ENCODE data around the gene VIPR2.

Gene VIPR2

GRCh38 chr7:159152816-159153215 lies 8.1 kb upstream of the VIPR2 start:
- H2AFZ ChIP-seq (ENCODE audit: low read length) = no peak overlapping the region
- H3K4me1 ChIP-seq (ENCODE audit: low read length) = no peaks in the 10 kb centered on the region
- H3K4me3 ChIP-seq (ENCODE audit: low read length) = no peak overlapping the region
- H3K36me3 ChIP-seq (replicated peaks; ENCODE audit: insufficient read depth, low read length) = no peaks in the 10 kb centered on the region
- TF ChIP-seq, protein P1, sequence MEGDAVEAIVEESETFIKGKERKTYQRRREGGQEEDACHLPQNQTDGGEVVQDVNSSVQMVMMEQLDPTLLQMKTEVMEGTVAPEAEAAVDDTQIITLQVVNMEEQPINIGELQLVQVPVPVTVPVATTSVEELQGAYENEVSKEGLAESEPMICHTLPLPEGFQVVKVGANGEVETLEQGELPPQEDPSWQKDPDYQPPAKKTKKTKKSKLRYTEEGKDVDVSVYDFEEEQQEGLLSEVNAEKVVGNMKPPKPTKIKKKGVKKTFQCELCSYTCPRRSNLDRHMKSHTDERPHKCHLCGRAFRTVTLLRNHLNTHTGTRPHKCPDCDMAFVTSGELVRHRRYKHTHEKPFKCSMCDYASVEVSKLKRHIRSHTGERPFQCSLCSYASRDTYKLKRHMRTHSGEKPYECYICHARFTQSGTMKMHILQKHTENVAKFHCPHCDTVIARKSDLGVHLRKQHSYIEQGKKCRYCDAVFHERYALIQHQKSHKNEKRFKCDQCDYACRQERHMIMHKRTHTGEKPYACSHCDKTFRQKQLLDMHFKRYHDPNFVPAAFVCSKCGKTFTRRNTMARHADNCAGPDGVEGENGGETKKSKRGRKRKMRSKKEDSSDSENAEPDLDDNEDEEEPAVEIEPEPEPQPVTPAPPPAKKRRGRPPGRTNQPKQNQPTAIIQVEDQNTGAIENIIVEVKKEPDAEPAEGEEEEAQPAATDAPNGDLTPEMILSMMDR (IDR thresholded peaks at IDR 0.05; ENCODE audit: low read length) = no peak
- TF ChIP-seq EZH2 (optimal IDR thresholded peaks at IDR 0.05; ENCODE audit: low read depth, low read length) = no peak
- TF ChIP-seq EZH2phosphoT487 (IDR thresholded peaks at IDR 0.05; ENCODE audit: low read length) = no peak
- H3K9me2 ChIP-seq (replicated peaks; ENCODE audit: insufficient read depth, low read length) = no peaks in the 10 kb centered on the region
- no peak overlapping the region for H3K9ac ChIP-seq (ENCODE audit: low read length)
- no peak overlapping the region for H3K27ac ChIP-seq (ENCODE audit: low read length)
- H4K20me1 ChIP-seq (ENCODE audit: insufficient read depth, low read length) = no peaks in the 10 kb centered on the region
- H3K79me2 ChIP-seq (ENCODE audit: low read length) = no peaks in the 10 kb centered on the region
- DNase-seq = no peak
- H3F3A ChIP-seq (ENCODE audit: insufficient read depth, low read length) = no peaks in the 10 kb centered on the region
- H3K27me3 ChIP-seq (replicated peaks; ENCODE audit: insufficient read depth, low read length) = peaks cover 10% of the 10 kb centered on the region; the same call in 1 of the 2 replicates
- H3K4me2 ChIP-seq (ENCODE audit: low read depth, low read length) = no peak overlapping the region
- H3K9me3 ChIP-seq (replicated peaks; ENCODE audit: insufficient read depth, low read length) = no peaks in the 10 kb centered on the region

GRCh38 chr7:159151231-159151630 lies 6.6 kb upstream of the VIPR2 start:
- H3K27me3 ChIP-seq (replicated peaks; ENCODE audit: insufficient read depth, low read length) = peaks cover 6% of the 10 kb centered on the region; the same call in 1 of the 2 replicates
- H3K36me3 ChIP-seq (replicated peaks; ENCODE audit: insufficient read depth, low read length) = no peaks in the 10 kb centered on the region
- TF ChIP-seq EZH2phosphoT487 (IDR thresholded peaks at IDR 0.05; ENCODE audit: low read length) (no peak), EZH2 (optimal IDR thresholded peaks at IDR 0.05; ENCODE audit: low read depth, low read length) (no peak)
- TF ChIP-seq, protein P1 (IDR thresholded peaks at IDR 0.05; ENCODE audit: low read length) = no peak
- no peaks in the 10 kb centered on the region for H3K4me1 ChIP-seq (ENCODE audit: low read length)
- H3K9me3 ChIP-seq (replicated peaks; ENCODE audit: insufficient read depth, low read length) = no peaks in the 10 kb centered on the region
- no peaks in the 10 kb centered on the region for H4K20me1 ChIP-seq (ENCODE audit: insufficient read depth, low read length)
- H3K9me2 ChIP-seq (replicated peaks; ENCODE audit: insufficient read depth, low read length) = no peaks in the 10 kb centered on the region
- H3K9ac ChIP-seq (ENCODE audit: low read length) = no peak overlapping the region
- no peak overlapping the region for H3K4me3 ChIP-seq (ENCODE audit: low read length)
- H3K79me2 ChIP-seq (ENCODE audit: low read length) = no peaks in the 10 kb centered on the region
- H3F3A ChIP-seq (ENCODE audit: insufficient read depth, low read length) = no peaks in the 10 kb centered on the region
- no peak overlapping the region for H3K4me2 ChIP-seq (ENCODE audit: low read depth, low read length)
- H2AFZ ChIP-seq (ENCODE audit: low read length) = no peak overlapping the region
- no peak overlapping the region for H3K27ac ChIP-seq (ENCODE audit: low read length)
- DNase-seq = no peak

GRCh38 chr7:159149488-159149887 lies 4.8 kb upstream of the VIPR2 start:
- TF ChIP-seq, protein P1 (IDR thresholded peaks at IDR 0.05; ENCODE audit: low read length) = no peak
- no peak for TF ChIP-seq EZH2phosphoT487 (IDR thresholded peaks at IDR 0.05; ENCODE audit: low read length)
- no peaks in the 10 kb centered on the region for H3F3A ChIP-seq (ENCODE audit: insufficient read depth, low read length)
- no peaks in the 10 kb centered on the region for H3K79me2 ChIP-seq (ENCODE audit: low read length)
- H2AFZ ChIP-seq (ENCODE audit: low read length) = no peak overlapping the region
- H3K36me3 ChIP-seq (replicated peaks; ENCODE audit: insufficient read depth, low read length) = no peaks in the 10 kb centered on the region
- H3K4me1 ChIP-seq (ENCODE audit: low read length) = no peaks in the 10 kb centered on the region
- H3K4me2 ChIP-seq (ENCODE audit: low read depth, low read length) = no peak overlapping the region
- H3K27me3 ChIP-seq (replicated peaks; ENCODE audit: insufficient read depth, low read length) = peaks cover 6% of the 10 kb centered on the region; the same call in 1 of the 2 replicates
- no peaks in the 10 kb centered on the region for H3K9me2 ChIP-seq (replicated peaks; ENCODE audit: insufficient read depth, low read length)
- no peak overlapping the region for H3K4me3 ChIP-seq (ENCODE audit: low read length)
- no peak for DNase-seq
- H3K27ac ChIP-seq (ENCODE audit: low read length) = no peak overlapping the region
- H4K20me1 ChIP-seq (ENCODE audit: insufficient read depth, low read length) = no peaks in the 10 kb centered on the region
- no peak overlapping the region for H3K9ac ChIP-seq (ENCODE audit: low read length)
- H3K9me3 ChIP-seq (replicated peaks; ENCODE audit: insufficient read depth, low read length) = no peaks in the 10 kb centered on the region

Measured in MM.1S (cell line).